ENCODE results near the gene SCFD2. TPM values are rescaled to one million over a fixed set of nuclear protein-coding genes. Genes with fewer than 3 reads are reported as not detected.

Gene SCFD2
- total and polyA plus RNA-seq, 2 donors (not counting 3 experiments of a cell fraction or from before 2014, with no cell fraction given), result 12.3 to 22.8 TPM

GRCh38 chr4:52873861-52874343 is 492.0 kb downstream of the SCFD2 start:
- intact Hi-C loops (cut with micrococcal nuclease) (no loop called here), dilution Hi-C loops (cut with MboI; ENCODE audit: extremely low pct_ligation_motif_present, low sequenced_read_pairs) (no loop called here)
- no peaks in the 10 kb centered on the region for H4K20me1 ChIP-seq (replicated peaks; ENCODE audit: control insufficient read depth, extremely low read depth, insufficient read depth, low read length)
- H2AFZ ChIP-seq (ENCODE audit: low read depth, low read length), result no peak overlapping the region
- H3K27ac ChIP-seq (ENCODE audit: insufficient read depth, low read depth, low read length), result no peak overlapping the region
- no peaks in the 10 kb centered on the region for H3K4me1 ChIP-seq (ENCODE audit: control insufficient read depth, extremely low read depth, insufficient read depth, low read length)
- H3K4me2 ChIP-seq (ENCODE audit: insufficient read depth, low read length), result no peak overlapping the region
- no peaks in the 10 kb centered on the region for H3K9me3 ChIP-seq (replicated peaks; ENCODE audit: control insufficient read depth, insufficient read depth, low read length)
- BruUV-seq (replicated peaks), result no TSS peak
- H3K27me3 ChIP-seq (ENCODE audit: control insufficient read depth in 2 of 2, insufficient read depth in 2 of 2, low read length in 2 of 2), result no peaks in the 10 kb centered on the region
- TF ChIP-seq, protein P1, sequence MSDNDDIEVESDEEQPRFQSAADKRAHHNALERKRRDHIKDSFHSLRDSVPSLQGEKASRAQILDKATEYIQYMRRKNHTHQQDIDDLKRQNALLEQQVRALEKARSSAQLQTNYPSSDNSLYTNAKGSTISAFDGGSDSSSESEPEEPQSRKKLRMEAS (IDR thresholded peaks at IDR 0.05; ENCODE audit: insufficient read depth, insufficient read length), result no peak
- no peak for TF ChIP-seq POLR2AphosphoS5 (IDR thresholded peaks at IDR 0.05; ENCODE audit: insufficient read depth, low read depth, low read length)
- CTCF ChIA-PET, result no interaction called here
- FAIRE-seq (no peak), DNase-seq (ENCODE audit: low read depth, low spot score) (no peak)
- H3K9ac ChIP-seq (replicated peaks; ENCODE audit: extremely low read depth, insufficient read depth, low read length), result no peak overlapping the region
- H3K79me2 ChIP-seq (ENCODE audit: control insufficient read depth, insufficient read depth, low read length), result no peaks in the 10 kb centered on the region
- H3K4me3 ChIP-seq (replicated peaks in 1 of 3; ENCODE audit: insufficient read depth in 1 of 3, low read depth in 1 of 3, low read length in 3 of 3), result no peak overlapping the region
- H3K36me3 ChIP-seq (ENCODE audit: control insufficient read depth in 2 of 2, extremely low read depth in 1 of 2, insufficient read depth in 2 of 2, low read length in 2 of 2), result no peaks in the 10 kb centered on the region
- H3K9me1 ChIP-seq (replicated peaks; ENCODE audit: control insufficient read depth, extremely low read depth, insufficient read depth, low read length), result no peaks in the 10 kb centered on the region
- POLR2A ChIA-PET, result no interaction called here

DNA sequence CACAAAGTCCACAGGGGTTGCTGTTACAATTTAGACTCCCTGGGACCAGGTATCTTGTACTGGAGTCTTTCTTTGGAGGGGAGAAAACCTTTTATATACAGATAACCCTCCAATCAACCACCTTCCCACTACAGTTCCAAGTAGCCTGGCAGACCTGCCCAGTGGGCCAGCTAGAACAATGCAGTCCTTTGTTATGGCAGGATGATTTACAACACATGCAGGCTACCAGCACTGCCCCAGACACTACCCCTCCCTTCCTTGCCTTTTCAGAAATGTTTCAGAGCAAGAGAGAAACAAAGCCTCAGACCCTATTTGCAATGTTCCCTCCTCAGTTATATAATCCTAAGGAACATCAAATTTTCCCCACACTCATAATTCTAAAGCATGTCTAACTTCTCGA is 492.7 kb downstream of the SCFD2 start:
- Histone ChIP-seq H3K79me2 (ENCODE audit: control insufficient read depth, insufficient read depth, low read length) (no peaks in the 10 kb centered on the region), H4K20me1 (replicated peaks; ENCODE audit: control insufficient read depth, extremely low read depth, insufficient read depth, low read length) (no peaks in the 10 kb centered on the region), H3K4me2 (ENCODE audit: insufficient read depth, low read length) (no peak overlapping the region), H3K9me3 (replicated peaks; ENCODE audit: control insufficient read depth, insufficient read depth, low read length) (no peaks in the 10 kb centered on the region), H3K9ac (replicated peaks; ENCODE audit: extremely low read depth, insufficient read depth, low read length) (no peak overlapping the region), H3K27me3 (ENCODE audit: control insufficient read depth in 2 of 2, insufficient read depth in 2 of 2, low read length in 2 of 2) (no peaks in the 10 kb centered on the region), H2AFZ (ENCODE audit: low read depth, low read length) (no peak overlapping the region), H3K4me3 (replicated peaks in 1 of 3; ENCODE audit: insufficient read depth in 1 of 3, low read depth in 1 of 3, low read length in 3 of 3) (no peak overlapping the region), H3K4me1 (ENCODE audit: control insufficient read depth, extremely low read depth, insufficient read depth, low read length) (no peaks in the 10 kb centered on the region), H3K36me3 (ENCODE audit: control insufficient read depth in 2 of 2, extremely low read depth in 1 of 2, insufficient read depth in 2 of 2, low read length in 2 of 2) (no peaks in the 10 kb centered on the region), H3K27ac (ENCODE audit: insufficient read depth, low read depth, low read length) (no peak overlapping the region), H3K9me1 (replicated peaks; ENCODE audit: control insufficient read depth, extremely low read depth, insufficient read depth, low read length) (no peaks in the 10 kb centered on the region)
- POLR2A ChIA-PET, result no interaction called here
- BruUV-seq (replicated peaks), result no TSS peak
- dilution Hi-C loops (cut with MboI; ENCODE audit: extremely low pct_ligation_motif_present, low sequenced_read_pairs) (no loop called here), intact Hi-C loops (cut with micrococcal nuclease) (no loop called here)
- FAIRE-seq, result no peak
- CTCF ChIA-PET, result interaction anchor here (1.2 kb wide), 1 partner anchor 39 kb away, joined by 3 read pairs; no protein-coding TSS in a partner anchor
- DNase-seq (ENCODE audit: low read depth, low spot score), result peak; percentile 75
- no peak for TF ChIP-seq POLR2A (IDR thresholded peaks at IDR 0.05; ENCODE audit: low read depth, low read length)
- TF ChIP-seq EZH2 (IDR thresholded peaks at IDR 0.05; ENCODE audit: borderline replicate concordance, low read depth, low read length, severe bottlenecking), result no peak
- TF ChIP-seq, protein P2, sequence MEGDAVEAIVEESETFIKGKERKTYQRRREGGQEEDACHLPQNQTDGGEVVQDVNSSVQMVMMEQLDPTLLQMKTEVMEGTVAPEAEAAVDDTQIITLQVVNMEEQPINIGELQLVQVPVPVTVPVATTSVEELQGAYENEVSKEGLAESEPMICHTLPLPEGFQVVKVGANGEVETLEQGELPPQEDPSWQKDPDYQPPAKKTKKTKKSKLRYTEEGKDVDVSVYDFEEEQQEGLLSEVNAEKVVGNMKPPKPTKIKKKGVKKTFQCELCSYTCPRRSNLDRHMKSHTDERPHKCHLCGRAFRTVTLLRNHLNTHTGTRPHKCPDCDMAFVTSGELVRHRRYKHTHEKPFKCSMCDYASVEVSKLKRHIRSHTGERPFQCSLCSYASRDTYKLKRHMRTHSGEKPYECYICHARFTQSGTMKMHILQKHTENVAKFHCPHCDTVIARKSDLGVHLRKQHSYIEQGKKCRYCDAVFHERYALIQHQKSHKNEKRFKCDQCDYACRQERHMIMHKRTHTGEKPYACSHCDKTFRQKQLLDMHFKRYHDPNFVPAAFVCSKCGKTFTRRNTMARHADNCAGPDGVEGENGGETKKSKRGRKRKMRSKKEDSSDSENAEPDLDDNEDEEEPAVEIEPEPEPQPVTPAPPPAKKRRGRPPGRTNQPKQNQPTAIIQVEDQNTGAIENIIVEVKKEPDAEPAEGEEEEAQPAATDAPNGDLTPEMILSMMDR (IDR thresholded peaks at IDR 0.05; ENCODE audit: extremely low read depth in 1 of 2, insufficient read depth in 1 of 2, low read depth in 1 of 2, low read length in 2 of 2), result no peak
- TF ChIP-seq JUN (IDR thresholded peaks at IDR 0.05; ENCODE audit: borderline replicate concordance, insufficient read depth, insufficient read length, low read depth), result no peak
- TF ChIP-seq POLR2AphosphoS5 (IDR thresholded peaks at IDR 0.05; ENCODE audit: insufficient read depth, low read depth, low read length), result no peak
- TF ChIP-seq MYC (IDR thresholded peaks at IDR 0.05; ENCODE audit: low read depth, low read length), result no peak
- TF ChIP-seq FOS (IDR thresholded peaks at IDR 0.05; ENCODE audit: borderline replicate concordance, insufficient read depth, low read length), result no peak
- no peak for TF ChIP-seq GATA2 (IDR thresholded peaks at IDR 0.05; ENCODE audit: insufficient read depth, insufficient read length, low read depth, low read length)
